Lung (tissue), 13 donors: ENCODE measurements around the gene PPFIA3. TPM values are rescaled to one million over a fixed set of nuclear protein-coding genes. Genes with fewer than 3 reads are reported as not detected.

Experiments used
- ATAC-seq: fragments of 200-7000 bp; cut with Tn5 transposase; one replicate; pipeline ENCODE4 v1.9.1; 2020; ENCODE audit warnings: moderate number of reproducible peaks; ENCODE audit not compliant: insufficient read depth, low FRiP score
- DNase-seq, 3 donors: peaks; one replicate each; pipeline ENCODE4 v3.0.0-alpha.2; 2013 to 2017
- H3K27ac ChIP-seq, 2 donors: one replicate each; pipeline ENCODE4 v1.5.1; 2013; ENCODE audit warnings: mild to moderate bottlenecking in 2 of 2, moderate library complexity in 2 of 2, control low read depth in 1 of 2, inconsistent platforms in 1 of 2, low read depth in 1 of 2, low read length in 1 of 2
- H3K27me3 ChIP-seq, 3 donors: one replicate each; pipeline ENCODE4 v1.5.1; 2013; ENCODE audit warnings: low read length in 2 of 3; ENCODE audit not compliant: control insufficient read depth in 3 of 3, insufficient read depth in 3 of 3
- H3K36me3 ChIP-seq, 4 donors: one replicate each; pipeline ENCODE4 v1.5.1; 2013; ENCODE audit warnings: low read length in 4 of 4, mild to moderate bottlenecking in 1 of 4, moderate library complexity in 1 of 4; ENCODE audit not compliant: control insufficient read depth in 4 of 4, insufficient read depth in 4 of 4
- H3K4me1 ChIP-seq, 5 donors: one replicate each; pipeline ENCODE4 v1.5.1; 2013; ENCODE audit warnings: low read length in 5 of 5, mild to moderate bottlenecking in 2 of 5, moderate library complexity in 1 of 5; ENCODE audit not compliant: control insufficient read depth in 5 of 5, insufficient read depth in 5 of 5
- H3K4me3 ChIP-seq: one replicate; pipeline ENCODE4 v1.5.1; 2013; ENCODE audit warnings: mild to moderate bottlenecking, control low read depth, moderate library complexity
- H3K9ac ChIP-seq, 2 donors: one replicate each; pipeline ENCODE4 v1.5.1; 2013; ENCODE audit warnings: low read length in 2 of 2, control low read depth in 1 of 2; ENCODE audit not compliant: insufficient read depth in 1 of 2
- H3K9me3 ChIP-seq, 4 donors: one replicate each; pipeline ENCODE4 v1.5.1; 2013; ENCODE audit warnings: low read length in 3 of 4, mild to moderate bottlenecking in 1 of 4, moderate library complexity in 1 of 4; ENCODE audit not compliant: control insufficient read depth in 4 of 4, insufficient read depth in 3 of 4
- CTCF ChIP-seq: IDR thresholded peaks from 2 replicates; pipeline ENCODE4 v1.5.1; 2012; ENCODE audit warnings: mild to moderate bottlenecking; ENCODE audit errors: control extremely low read depth, extremely low read depth
- WGBS, 2 donors: extraction: QIAGEN DNeasy Blood & Tissue Kit; methylation state at CpG; one replicate each; pipeline ENCODE4 v1.1.7; 2013; 5-methylcytosine and 5-hydroxymethylcytosine counted together
- polyA plus RNA-seq, 2 donors: library from polyadenylated mRNA; stranded (reverse); fragments of 200-250 nt; gene quantifications; one replicate each; pipeline ENCODE4 v1.2.1, GENCODE V29; 2013
- small RNA-seq: library from RNA; depleted of rRNA; stranded (forward); fragments of <200 nt; gene quantifications from one replicate; pipeline ENCODE3, GENCODE V24; 2014; ENCODE audit warnings: low replicate concordance
- total RNA-seq, 2 donors: library from RNA; depleted of rRNA in 1 of 2; stranded (reverse); fragments of >200 nt in 1 of 2; gene quantifications; one replicate each; pipeline ENCODE4 v1.2.1, GENCODE V29; 2014 to 2021
- donor health status: control.
- donor health status: control.
- donor health status: Bipolar disorder and iron deficiency.
- donor health status: healthy.
- donor health status: DM: yes; HTN: yes; CAD: no.

Gene PPFIA3
- total and polyA plus RNA-seq, 4 donors, result 3.0 to 10.6 (median 8.6) TPM

- WGBS, 2 donors, result 81 to 85% methylated on average over 40 of the region's 40 CpGs
- peaks cover 3 to 18% (median 11%) of the 10 kb centered on the region in 4 donors for H3K36me3 ChIP-seq
- H3K27ac ChIP-seq, result peak overlapping the region in 1 of 2 donors; percentile 17
Measured at GRCh38 chr19:49196527-49197240, 77.3 kb downstream of the PPFIA3 start.

GRCh38 chr19:49200238-49200862 lies 81.0 kb downstream of the PPFIA3 start:
- Histone ChIP-seq H3K27me3 (no peaks in the 10 kb centered on the region), H3K36me3 (peaks cover 8 to 26% (median 18%) of the 10 kb centered on the region in 4 donors), H3K9me3 (no peaks in the 10 kb centered on the region), H3K27ac (no peak overlapping the region), H3K4me3 (no peak overlapping the region), H3K4me1 (no peaks in the 10 kb centered on the region), H3K9ac (no peak overlapping the region)
- DNase-seq, result no peak
- WGBS, 2 donors, result 90 to 91% methylated on average over 24 to 29 of the region's 29 CpGs
- TF ChIP-seq CTCF, result no peak
- no peak for ATAC-seq

More at GRCh38 chr19:49196527-49197240, 77.3 kb downstream of the PPFIA3 start:
- no peak for TF ChIP-seq CTCF
- DNase-seq (peak; percentile 16 to 41 (median 22)), ATAC-seq (no peak)
- no peak overlapping the region for H3K9ac ChIP-seq
- H3K4me1 ChIP-seq, result no peaks in the 10 kb centered on the region
- no peaks in the 10 kb centered on the region for H3K27me3 ChIP-seq
- no peaks in the 10 kb centered on the region for H3K9me3 ChIP-seq
- no peak overlapping the region for H3K4me3 ChIP-seq

Small RNAs within 50 kb of the gene (small RNA-seq; reads per million reads assigned to genes)
- gene RN7SL708P, result not detected

Other genes starting within 250 kb of the PPFIA3 start
- 100 to 1,000 TPM; 101 to 104 TPM for gene PPP1R15A, start 247.1 kb upstream of the PPFIA3 start, total RNA-seq
- gene PPP1R15A, start 247.1 kb upstream of the PPFIA3 start, polyA plus RNA-seq, result 100 to 1,000 TPM; 203 to 208 TPM
- gene TULP2, start 220.8 kb upstream of the PPFIA3 start, total RNA-seq, result under 1 TPM; 0.31 to 0.54 TPM
- gene TULP2, start 220.8 kb upstream of the PPFIA3 start, polyA plus RNA-seq, result under 1 TPM; 0.13 to 0.20 TPM
- gene NUCB1, start 219.2 kb upstream of the PPFIA3 start, total RNA-seq, result 100 to 1,000 TPM; 214 to 346 TPM
- gene NUCB1, start 219.2 kb upstream of the PPFIA3 start, polyA plus RNA-seq, result 100 to 1,000 TPM; 362 to 367 TPM
- 1 to 10 TPM in 1 of 2 donors, under 1 TPM in 1; 0.51 to 2.8 TPM for gene DHDH, start 185.8 kb upstream of the PPFIA3 start, total RNA-seq
- 1 to 10 TPM in 1 of 2 donors, under 1 TPM in 1; 1.00 to 6.0 TPM for gene DHDH, start 185.8 kb upstream of the PPFIA3 start, polyA plus RNA-seq
- 100 to 1,000 TPM in 1 of 2 donors, 10 to 100 TPM in 1; 25.9 to 109 TPM for gene BAX, start 164.7 kb upstream of the PPFIA3 start, total RNA-seq
- 100 to 1,000 TPM in 1 of 2 donors, 10 to 100 TPM in 1; 99.0 to 121 TPM for gene BAX, start 164.7 kb upstream of the PPFIA3 start, polyA plus RNA-seq
- gene FTL, start 154.2 kb upstream of the PPFIA3 start, total RNA-seq, result 1,000 to 10,000 TPM; 2,880 to 6,540 TPM
- gene FTL, start 154.2 kb upstream of the PPFIA3 start, polyA plus RNA-seq, result over 10,000 TPM; 17,775 to 22,369 TPM
- gene GYS1, start 126.2 kb upstream of the PPFIA3 start, total RNA-seq, result 10 to 100 TPM; 34.1 to 49.7 TPM
- 10 to 100 TPM; 22.7 to 29.7 TPM for gene GYS1, start 126.2 kb upstream of the PPFIA3 start, polyA plus RNA-seq
- 100 to 1,000 TPM in 1 of 2 donors, 10 to 100 TPM in 1; 85.6 to 108 TPM for gene RUVBL2, start 125.7 kb upstream of the PPFIA3 start, total RNA-seq
- 100 to 1,000 TPM in 1 of 2 donors, 10 to 100 TPM in 1; 80.7 to 112 TPM for gene RUVBL2, start 125.7 kb upstream of the PPFIA3 start, polyA plus RNA-seq
- gene LHB, start 102.5 kb upstream of the PPFIA3 start, total RNA-seq, result under 1 TPM in 1 of 2 donors, not detected in 1; 0.74 TPM
- under 1 TPM; 0.32 to 0.67 TPM for gene LHB, start 102.5 kb upstream of the PPFIA3 start, polyA plus RNA-seq
- gene CGB3, start 95.2 kb upstream of the PPFIA3 start, total RNA-seq, result not detected
- gene CGB3, start 95.2 kb upstream of the PPFIA3 start, polyA plus RNA-seq, result not detected
- gene CGB2, start 87.7 kb upstream of the PPFIA3 start, total RNA-seq, result under 1 TPM in 1 of 2 donors, not detected in 1; 0.58 TPM
- gene CGB2, start 87.7 kb upstream of the PPFIA3 start, polyA plus RNA-seq, result not detected
- not detected for gene CGB1, start 82.6 kb upstream of the PPFIA3 start, total RNA-seq
- not detected for gene CGB1, start 82.6 kb upstream of the PPFIA3 start, polyA plus RNA-seq
- not detected for gene CGB5, start 75.7 kb upstream of the PPFIA3 start, total RNA-seq
- not detected for gene CGB5, start 75.7 kb upstream of the PPFIA3 start, polyA plus RNA-seq
- not detected for gene CGB8, start 70.4 kb upstream of the PPFIA3 start, total RNA-seq
- not detected for gene CGB8, start 70.4 kb upstream of the PPFIA3 start, polyA plus RNA-seq
- under 1 TPM; 0.11 to 0.21 TPM for gene CGB7, start 61.8 kb upstream of the PPFIA3 start, total RNA-seq
- under 1 TPM; 0.29 to 0.57 TPM for gene CGB7, start 61.8 kb upstream of the PPFIA3 start, polyA plus RNA-seq
- gene NTF4, start 54.7 kb upstream of the PPFIA3 start, total RNA-seq, result 1 to 10 TPM; 2.1 to 2.9 TPM
- 1 to 10 TPM; 2.8 to 5.2 TPM for gene NTF4, start 54.7 kb upstream of the PPFIA3 start, polyA plus RNA-seq
- gene KCNA7, start 46.8 kb upstream of the PPFIA3 start, total RNA-seq, result not detected
- gene KCNA7, start 46.8 kb upstream of the PPFIA3 start, polyA plus RNA-seq, result not detected
- 100 to 1,000 TPM; 168 to 251 TPM for gene SNRNP70, start 34.1 kb upstream of the PPFIA3 start, total RNA-seq
- 100 to 1,000 TPM; 143 to 191 TPM for gene SNRNP70, start 34.1 kb upstream of the PPFIA3 start, polyA plus RNA-seq
- 1 to 10 TPM; 6.6 to 7.8 TPM for gene LIN7B, start 5.2 kb upstream of the PPFIA3 start, total RNA-seq
- gene LIN7B, start 5.2 kb upstream of the PPFIA3 start, polyA plus RNA-seq, result 10 to 100 TPM in 1 of 2 donors, 1 to 10 TPM in 1; 6.4 to 12.4 TPM
- gene C19orf73, start 401 bp upstream of the PPFIA3 start, total RNA-seq, result 1 to 10 TPM in 1 of 2 donors, not detected in 1; 1.9 TPM
- 1 to 10 TPM; 3.1 to 4.3 TPM for gene C19orf73, start 401 bp upstream of the PPFIA3 start, polyA plus RNA-seq
- gene HRC, start 35.9 kb downstream of the PPFIA3 start, total RNA-seq, result 1 to 10 TPM in 1 of 2 donors, under 1 TPM in 1; 0.18 to 5.7 TPM
- 1 to 10 TPM in 1 of 2 donors, under 1 TPM in 1; 0.14 to 2.0 TPM for gene HRC, start 35.9 kb downstream of the PPFIA3 start, polyA plus RNA-seq
- 10 to 100 TPM; 19.8 to 70.1 TPM for gene TRPM4, start 38.2 kb downstream of the PPFIA3 start, total RNA-seq
- 10 to 100 TPM; 15.6 to 24.9 TPM for gene TRPM4, start 38.2 kb downstream of the PPFIA3 start, polyA plus RNA-seq
- 1 to 10 TPM; 1.8 to 2.5 TPM for gene SLC6A16, start 205.6 kb downstream of the PPFIA3 start, total RNA-seq
- gene SLC6A16, start 205.6 kb downstream of the PPFIA3 start, polyA plus RNA-seq, result 1 to 10 TPM in 1 of 2 donors, under 1 TPM in 1; 0.93 to 2.4 TPM
- 10 to 100 TPM; 33.9 to 65.1 TPM for gene CD37, start 215.9 kb downstream of the PPFIA3 start, total RNA-seq
- 100 to 1,000 TPM in 1 of 2 donors, 10 to 100 TPM in 1; 37.2 to 154 TPM for gene CD37, start 215.9 kb downstream of the PPFIA3 start, polyA plus RNA-seq
- gene TEAD2, start 242.9 kb downstream of the PPFIA3 start, total RNA-seq, result 10 to 100 TPM; 31.4 to 40.0 TPM
- 10 to 100 TPM; 21.9 to 31.5 TPM for gene TEAD2, start 242.9 kb downstream of the PPFIA3 start, polyA plus RNA-seq
- under 1 TPM; 0.85 to 0.95 TPM for gene DKKL1, start 244.3 kb downstream of the PPFIA3 start, total RNA-seq
- gene DKKL1, start 244.3 kb downstream of the PPFIA3 start, polyA plus RNA-seq, result under 1 TPM; 0.58 to 0.91 TPM